ENCODE data around the gene TRIM2.
"Not testable (repeated sequence)": the region's sequence is repeated elsewhere in the genome, so short reads cannot be mapped to it uniquely, and the experiment has no call there.

Gene TRIM2

GRCh38 chr4:153186046-153186728 lies 18.1 kb upstream of the TRIM2 start:
- no peak for TF ChIP-seq CTCF (IDR thresholded peaks at IDR 0.05; ENCODE audit: low read depth, low read length, missing control alignments)
- no peak for DNase-seq (ENCODE audit: low read depth)
- H3K4me3 ChIP-seq (ENCODE audit: low read depth, low read length) = no peak overlapping the region

- no peak for TF ChIP-seq CTCF (IDR thresholded peaks at IDR 0.05; ENCODE audit: low read depth, low read length, missing control alignments)
- DNase-seq (ENCODE audit: low read depth) = no peak
Measured at GRCh38 chr4:153189016-153189801, 15.0 kb upstream of the TRIM2 start.

GRCh38 chr4:153191795-153192363 lies 12.4 kb upstream of the TRIM2 start:
- no peak for TF ChIP-seq CTCF (IDR thresholded peaks at IDR 0.05; ENCODE audit: low read depth, low read length, missing control alignments)
- no peak for DNase-seq (ENCODE audit: low read depth)
- H3K4me3 ChIP-seq (ENCODE audit: low read depth, low read length) = no peak overlapping the region

More at GRCh38 chr4:153189016-153189801, 15.0 kb upstream of the TRIM2 start:
- H3K4me3 ChIP-seq (ENCODE audit: low read depth, low read length) = no peak overlapping the region

GRCh38 chr4:153197301-153197700 lies 6.9 kb upstream of the TRIM2 start:
- TF ChIP-seq CTCF (IDR thresholded peaks at IDR 0.05; ENCODE audit: low read depth, low read length, missing control alignments) = no peak
- H3K4me3 ChIP-seq (ENCODE audit: low read depth, low read length) = no peak overlapping the region
- DNase-seq (ENCODE audit: low read depth) = no peak

GRCh38 chr4:153198719-153199118 lies 5.5 kb upstream of the TRIM2 start:
- no peak overlapping the region for H3K4me3 ChIP-seq (ENCODE audit: low read depth, low read length)
- no peak for TF ChIP-seq CTCF (IDR thresholded peaks at IDR 0.05; ENCODE audit: low read depth, low read length, missing control alignments)
- DNase-seq (ENCODE audit: low read depth) = no peak

GRCh38 chr4:153203746-153204145 lies 497 bp upstream of the TRIM2 start:
- H3K4me3 ChIP-seq (ENCODE audit: low read depth, low read length) = not testable (repeated sequence)

More at GRCh38 chr4:153203746-153204145, 497 bp upstream of the TRIM2 start:
- DNase-seq (ENCODE audit: low read depth) = not testable (repeated sequence)

Data from GM12864 (cell line).